ENCODE measurements around the gene ZBTB7A.

The ZBTB7A gene

DNA sequence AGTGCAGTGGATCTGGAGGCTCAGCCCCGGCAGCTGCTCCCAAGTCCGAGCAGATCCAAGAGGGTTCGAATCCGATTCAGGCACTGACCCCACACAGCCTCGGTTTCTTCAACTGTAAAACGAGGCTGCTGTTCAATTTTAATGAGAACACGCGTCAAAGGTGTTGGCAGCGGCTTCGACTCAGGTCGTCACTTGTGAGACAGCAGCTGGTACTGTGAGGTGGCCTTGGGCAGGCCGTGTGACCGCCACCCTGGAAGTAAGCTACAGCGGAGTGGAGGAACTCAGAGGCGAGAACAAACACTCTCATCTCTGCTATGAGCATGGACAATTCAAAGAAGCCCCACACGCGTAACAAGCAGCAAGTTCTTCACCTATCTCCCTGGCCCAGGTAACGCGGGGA, 47.5 kb upstream of the ZBTB7A start:
- H3K27me3 ChIP-seq (ENCODE audit: insufficient read depth, low read length, poor library complexity, severe bottlenecking), result no peaks in the 10 kb centered on the region
- TF ChIP-seq EZH2phosphoT487 (IDR thresholded peaks at IDR 0.05; ENCODE audit: borderline replicate concordance), result no peak
- TF ChIP-seq, protein P1, sequence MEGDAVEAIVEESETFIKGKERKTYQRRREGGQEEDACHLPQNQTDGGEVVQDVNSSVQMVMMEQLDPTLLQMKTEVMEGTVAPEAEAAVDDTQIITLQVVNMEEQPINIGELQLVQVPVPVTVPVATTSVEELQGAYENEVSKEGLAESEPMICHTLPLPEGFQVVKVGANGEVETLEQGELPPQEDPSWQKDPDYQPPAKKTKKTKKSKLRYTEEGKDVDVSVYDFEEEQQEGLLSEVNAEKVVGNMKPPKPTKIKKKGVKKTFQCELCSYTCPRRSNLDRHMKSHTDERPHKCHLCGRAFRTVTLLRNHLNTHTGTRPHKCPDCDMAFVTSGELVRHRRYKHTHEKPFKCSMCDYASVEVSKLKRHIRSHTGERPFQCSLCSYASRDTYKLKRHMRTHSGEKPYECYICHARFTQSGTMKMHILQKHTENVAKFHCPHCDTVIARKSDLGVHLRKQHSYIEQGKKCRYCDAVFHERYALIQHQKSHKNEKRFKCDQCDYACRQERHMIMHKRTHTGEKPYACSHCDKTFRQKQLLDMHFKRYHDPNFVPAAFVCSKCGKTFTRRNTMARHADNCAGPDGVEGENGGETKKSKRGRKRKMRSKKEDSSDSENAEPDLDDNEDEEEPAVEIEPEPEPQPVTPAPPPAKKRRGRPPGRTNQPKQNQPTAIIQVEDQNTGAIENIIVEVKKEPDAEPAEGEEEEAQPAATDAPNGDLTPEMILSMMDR (conservative IDR thresholded peaks at IDR 0.05; ENCODE audit: low read length), result no peak
- no peak overlapping the region for H2AFZ ChIP-seq (ENCODE audit: low read length)
- no peaks in the 10 kb centered on the region for H4K20me1 ChIP-seq (ENCODE audit: insufficient read depth, low read length, poor library complexity, severe bottlenecking)
- no peaks in the 10 kb centered on the region for H3F3A ChIP-seq (ENCODE audit: low read depth)
- no peak overlapping the region for H3K9ac ChIP-seq (ENCODE audit: low read depth, low read length, poor library complexity, severe bottlenecking)
- peaks cover 42% of the 10 kb centered on the region; the same call in 1 of the 2 replicates for H3K36me3 ChIP-seq (ENCODE audit: insufficient read depth, low read length)
- H3K9me2 ChIP-seq (replicated peaks; ENCODE audit: low read depth, low read length), result no peaks in the 10 kb centered on the region
- peaks cover 6% of the 10 kb centered on the region; the same call in 1 of the 2 replicates for H3K79me2 ChIP-seq (ENCODE audit: insufficient read depth, low read length)
- no peaks in the 10 kb centered on the region for H3K4me1 ChIP-seq (ENCODE audit: insufficient read depth, low read length, poor library complexity, severe bottlenecking)
- H3K4me2 ChIP-seq (ENCODE audit: low read depth, low read length, poor library complexity, severe bottlenecking), result no peak overlapping the region
- H3K4me3 ChIP-seq (ENCODE audit: low read length, poor library complexity, severe bottlenecking), result no peak overlapping the region
- H3K9me3 ChIP-seq (ENCODE audit: insufficient read depth, low read depth, low read length), result no peaks in the 10 kb centered on the region

GRCh38 chr19:4113398-4114088, 46.8 kb upstream of the ZBTB7A start:
- H3K36me3 ChIP-seq (ENCODE audit: insufficient read depth, low read length), result peaks cover 45% of the 10 kb centered on the region; the same call in 1 of the 2 replicates

GRCh38 chr19:4112367-4112766, 45.7 kb upstream of the ZBTB7A start:
- Histone ChIP-seq H2AFZ (ENCODE audit: low read length) (no peak overlapping the region), H3F3A (ENCODE audit: low read depth) (no peaks in the 10 kb centered on the region), H3K79me2 (ENCODE audit: insufficient read depth, low read length) (peaks cover 6% of the 10 kb centered on the region; the same call in 1 of the 2 replicates), H3K4me1 (ENCODE audit: insufficient read depth, low read length, poor library complexity, severe bottlenecking) (no peaks in the 10 kb centered on the region), H3K36me3 (ENCODE audit: insufficient read depth, low read length) (peaks cover 44% of the 10 kb centered on the region; the same call in 1 of the 2 replicates), H3K9me3 (ENCODE audit: insufficient read depth, low read depth, low read length) (no peaks in the 10 kb centered on the region), H3K27me3 (ENCODE audit: insufficient read depth, low read length, poor library complexity, severe bottlenecking) (no peaks in the 10 kb centered on the region), H4K20me1 (ENCODE audit: insufficient read depth, low read length, poor library complexity, severe bottlenecking) (no peaks in the 10 kb centered on the region), H3K4me3 (ENCODE audit: low read length, poor library complexity, severe bottlenecking) (no peak overlapping the region), H3K9me2 (replicated peaks; ENCODE audit: low read depth, low read length) (no peaks in the 10 kb centered on the region), H3K9ac (ENCODE audit: low read depth, low read length, poor library complexity, severe bottlenecking) (no peak overlapping the region), H3K4me2 (ENCODE audit: low read depth, low read length, poor library complexity, severe bottlenecking) (no peak overlapping the region)
- TF ChIP-seq, protein P1 (conservative IDR thresholded peaks at IDR 0.05; ENCODE audit: low read length), result no peak
- TF ChIP-seq EZH2phosphoT487 (IDR thresholded peaks at IDR 0.05; ENCODE audit: borderline replicate concordance), result no peak

More at GRCh38 chr19:4113398-4114088, 46.8 kb upstream of the ZBTB7A start:
- Histone ChIP-seq H2AFZ (ENCODE audit: low read length) (no peak overlapping the region), H3K4me3 (ENCODE audit: low read length, poor library complexity, severe bottlenecking) (no peak overlapping the region), H3K4me2 (ENCODE audit: low read depth, low read length, poor library complexity, severe bottlenecking) (no peak overlapping the region), H4K20me1 (ENCODE audit: insufficient read depth, low read length, poor library complexity, severe bottlenecking) (no peaks in the 10 kb centered on the region), H3K9ac (ENCODE audit: low read depth, low read length, poor library complexity, severe bottlenecking) (no peak overlapping the region), H3K79me2 (ENCODE audit: insufficient read depth, low read length) (peaks cover 6% of the 10 kb centered on the region; the same call in 1 of the 2 replicates), H3F3A (ENCODE audit: low read depth) (no peaks in the 10 kb centered on the region), H3K9me2 (replicated peaks; ENCODE audit: low read depth, low read length) (no peaks in the 10 kb centered on the region), H3K27me3 (ENCODE audit: insufficient read depth, low read length, poor library complexity, severe bottlenecking) (no peaks in the 10 kb centered on the region), H3K4me1 (ENCODE audit: insufficient read depth, low read length, poor library complexity, severe bottlenecking) (no peaks in the 10 kb centered on the region), H3K9me3 (ENCODE audit: insufficient read depth, low read depth, low read length) (no peaks in the 10 kb centered on the region)
- TF ChIP-seq, protein P1 (conservative IDR thresholded peaks at IDR 0.05; ENCODE audit: low read length), result no peak
- TF ChIP-seq EZH2phosphoT487 (IDR thresholded peaks at IDR 0.05; ENCODE audit: borderline replicate concordance), result no peak

Measured in Loucy (cell line).